ENCODE results near the gene NT5M. TPM values are rescaled to one million over a fixed set of nuclear protein-coding genes. Genes with fewer than 3 reads are reported as not detected.
"Not testable (repeated sequence)": the region's sequence is repeated elsewhere in the genome, so short reads cannot be mapped to it uniquely, and the experiment has no call there.

NT5M gene
- total RNA-seq, 3 donors from 2014 or later: 1.7 to 4.5 (median 2.2) TPM

GRCh38 chr17:17382971-17383370 lies 79.8 kb downstream of the NT5M start:
- Histone ChIP-seq H3K9me3 (no peaks in the 10 kb centered on the region), H3K36me3 (ENCODE audit: low read depth) (no peaks in the 10 kb centered on the region), H3K4me3 (no peak overlapping the region), H3K4me1 (ENCODE audit: low read depth) (peaks cover 9% of the 10 kb centered on the region)
- DNase-seq (no peak), ATAC-seq (no peak)
- intact Hi-C loops (cut with DNase I, micrococcal nuclease): no loop called here
- TF ChIP-seq CTCF (IDR thresholded peaks at IDR 0.05): no peak

- H3K4me3 ChIP-seq; ATAC-seq; H3K36me3 ChIP-seq (ENCODE audit: low read depth); DNase-seq; intact Hi-C loops (cut with DNase I, micrococcal nuclease); H3K4me1 ChIP-seq (ENCODE audit: low read depth); H3K9me3 ChIP-seq: not testable (repeated sequence)
Observed at GRCh38 chr17:17383431-17384290, 80.5 kb downstream of the NT5M start.

GRCh38 chr17:17384291-17384615 lies 81.1 kb downstream of the NT5M start:
- Histone ChIP-seq H3K4me1 (ENCODE audit: low read depth) (peaks cover 9% of the 10 kb centered on the region), H3K9me3 (no peaks in the 10 kb centered on the region), H3K36me3 (ENCODE audit: low read depth) (no peaks in the 10 kb centered on the region), H3K4me3 (no peak overlapping the region)
- no peak for TF ChIP-seq CTCF (IDR thresholded peaks at IDR 0.05)
- DNase-seq (no peak), ATAC-seq (no peak)
- intact Hi-C loops (cut with DNase I, micrococcal nuclease): no loop called here

- H3K9me3 ChIP-seq: no peaks in the 10 kb centered on the region
- H3K36me3 ChIP-seq (ENCODE audit: low read depth): no peaks in the 10 kb centered on the region
- intact Hi-C loops (cut with DNase I, micrococcal nuclease): no loop called here
- no peak for ATAC-seq
- DNase-seq: no peak
- no peak overlapping the region for H3K4me3 ChIP-seq
- no peak for TF ChIP-seq CTCF (IDR thresholded peaks at IDR 0.05)
- H3K4me1 ChIP-seq (ENCODE audit: low read depth): peaks cover 9% of the 10 kb centered on the region
Observed at GRCh38 chr17:17384961-17385360, 81.8 kb downstream of the NT5M start.

- ATAC-seq: no peak
- intact Hi-C loops (cut with DNase I, micrococcal nuclease): no loop called here
- DNase-seq: no peak
- TF ChIP-seq CTCF (IDR thresholded peaks at IDR 0.05): no peak
- Histone ChIP-seq H3K36me3 (ENCODE audit: low read depth) (no peaks in the 10 kb centered on the region), H3K9me3 (no peaks in the 10 kb centered on the region), H3K4me3 (no peak overlapping the region), H3K4me1 (ENCODE audit: low read depth) (peaks cover 9% of the 10 kb centered on the region)
Observed at GRCh38 chr17:17385491-17385890, 82.3 kb downstream of the NT5M start.

- intact Hi-C loops (cut with DNase I, micrococcal nuclease): no loop called here
- peaks cover 9% of the 10 kb centered on the region for H3K4me1 ChIP-seq (ENCODE audit: low read depth)
- H3K36me3 ChIP-seq (ENCODE audit: low read depth): no peaks in the 10 kb centered on the region
- no peak for TF ChIP-seq CTCF (IDR thresholded peaks at IDR 0.05)
- DNase-seq (no peak), ATAC-seq (no peak)
- no peaks in the 10 kb centered on the region for H3K9me3 ChIP-seq
- no peak overlapping the region for H3K4me3 ChIP-seq
Observed at GRCh38 chr17:17386094-17386800, 83.1 kb downstream of the NT5M start.

Data from mucosa of descending colon (tissue), 3 donors.